Neural cell (in vitro differentiated cells): Measurements from ENCODE around the gene CIC. TPM values are rescaled to one million over a fixed set of nuclear protein-coding genes. Genes with fewer than 3 reads are reported as not detected.
A peak's percentile ranks its signal among the peaks of the same experiment; 100 is the strongest.

Experiments
- H2AFZ ChIP-seq: fragments of 200-600, 300-800 bp; sonication (generic), shearing (Covaris generic); 2 replicates; pipeline ENCODE4 v1.6.0; 2014; ENCODE audit warnings: low read depth, mild to moderate bottlenecking, antibody characterized with exemption, low read length, moderate library complexity
- H3F3A ChIP-seq: fragments of 200-600 bp; shearing (Covaris generic); 2 replicates; pipeline ENCODE4 v1.6.1; 2016; ENCODE audit warnings: mild to moderate bottlenecking, moderate library complexity, mixed read lengths, antibody characterized with exemption, low read length; ENCODE audit not compliant: insufficient read depth, poor library complexity, severe bottlenecking
- H3K27ac ChIP-seq: fragments of 200-600, 300-800 bp; sonication (generic), shearing (Covaris generic); 2 replicates; pipeline ENCODE4 v1.5.1; 2014; ENCODE audit warnings: mild to moderate bottlenecking, low read length, moderate library complexity
- H3K27me3 ChIP-seq: fragments of 300-800, 200-600 bp; sonication (generic), shearing (Covaris generic); 2 replicates; pipeline ENCODE4 v1.6.0; 2014; ENCODE audit warnings: mild to moderate bottlenecking, low read depth, low read length, moderate library complexity; ENCODE audit not compliant: insufficient read depth
- H3K36me3 ChIP-seq: fragments of 300-800, 200-600 bp; sonication (generic), shearing (Covaris generic); 2 replicates; pipeline ENCODE4 v1.5.1; 2014; ENCODE audit warnings: mild to moderate bottlenecking, antibody characterized with exemption, low read length, moderate library complexity; ENCODE audit not compliant: insufficient read depth
- H3K4me2 ChIP-seq: fragments of 300-800, 200-600 bp; sonication (generic), shearing (Covaris generic); 2 replicates; pipeline ENCODE4 v1.6.0; 2014; ENCODE audit warnings: mild to moderate bottlenecking, low read length
- H3K4me3 ChIP-seq: fragments of 300-800, 200-600 bp; sonication (generic), shearing (Covaris generic); 2 replicates; pipeline ENCODE4 v1.5.1; 2014; ENCODE audit warnings: mild to moderate bottlenecking, low read length, moderate library complexity
- H3K79me2 ChIP-seq: fragments of 200-600 bp; shearing (Covaris generic); replicated peaks from 2 replicates; pipeline ENCODE4 v1.6.0; 2014; ENCODE audit warnings: mild to moderate bottlenecking, low read length, moderate library complexity; ENCODE audit not compliant: insufficient read depth
- H3K9ac ChIP-seq: fragments of 300-800, 200-600 bp; sonication (generic), shearing (Covaris generic); 2 replicates; pipeline ENCODE4 v1.6.1; 2016; ENCODE audit warnings: mild to moderate bottlenecking, low read length, mixed read lengths
- H3K9me2 ChIP-seq: fragments of 200-600 bp; shearing (Covaris generic); 2 replicates; pipeline ENCODE4 v1.6.1; 2016; ENCODE audit warnings: mild to moderate bottlenecking, low read length, mixed read lengths; ENCODE audit not compliant: insufficient read depth
- H3K9me3 ChIP-seq: fragments of 200-600, 300-800 bp; sonication (generic), shearing (Covaris generic); 2 replicates; pipeline ENCODE4 v1.6.1; 2016; ENCODE audit warnings: mild to moderate bottlenecking, mixed run types, low read length, moderate library complexity, mixed read lengths
- H4K20me1 ChIP-seq: fragments of 200-600 bp; shearing (Covaris generic); 2 replicates; pipeline ENCODE4 v1.6.1; 2016; ENCODE audit warnings: mild to moderate bottlenecking, mixed run types; ENCODE audit not compliant: insufficient read depth
- EP300 ChIP-seq: fragments of 450-650 bp; conservative IDR thresholded peaks from 2 replicates; pipeline ENCODE4 v1.6.1; 2014; ENCODE audit warnings: antibody characterized with exemption, mild to moderate bottlenecking, moderate library complexity; ENCODE audit not compliant: poor library complexity, severe bottlenecking
- EZH2 ChIP-seq: fragments of 200-600, 300-800 bp; shearing (Covaris generic), sonication (generic); IDR thresholded peaks from 2 replicates; pipeline ENCODE4 v1.6.1; 2014; ENCODE audit warnings: antibody characterized with exemption, low read length, borderline replicate concordance, mild to moderate bottlenecking; ENCODE audit not compliant: insufficient read depth, poor library complexity, severe bottlenecking
- MXI1 ChIP-seq: fragments of 450-650 bp; conservative IDR thresholded peaks from 2 replicates; pipeline ENCODE4 v1.6.1; 2014; ENCODE audit warnings: antibody characterized with exemption, mild to moderate bottlenecking; ENCODE audit not compliant: poor library complexity, severe bottlenecking
- POLR2AphosphoS5 ChIP-seq: IDR thresholded peaks from 2 replicates; pipeline ENCODE4 v1.6.1; 2012
- RAD21 ChIP-seq: fragments of 450-650 bp; conservative IDR thresholded peaks from 2 replicates; pipeline ENCODE4 v1.6.1; 2014; ENCODE audit warnings: antibody characterized with exemption, mild to moderate bottlenecking, moderate library complexity
- SMC3 ChIP-seq: fragments of 450-650 bp; conservative IDR thresholded peaks from 2 replicates; pipeline ENCODE4 v1.6.1; 2014; ENCODE audit warnings: antibody characterized with exemption, mild to moderate bottlenecking, moderate library complexity; ENCODE audit not compliant: poor library complexity
- TAF1 ChIP-seq: IDR thresholded peaks from 2 replicates; pipeline ENCODE4 v1.6.1; 2012; ENCODE audit warnings: low read depth
- polyA plus RNA-seq: library from polyadenylated mRNA; depleted of rRNA; stranded (reverse); fragments of >200 nt; gene quantifications from 2 replicates; pipeline ENCODE4 v1.2.3, GENCODE V29; 2014
- TF ChIP-seq, protein P1 (sequence below): fragments of 450-650 bp; IDR thresholded peaks from 2 replicates; pipeline ENCODE4 v1.5.1; 2014; ENCODE audit warnings: antibody characterized with exemption, mild to moderate bottlenecking, moderate library complexity; ENCODE audit not compliant: poor library complexity, severe bottlenecking
- TF ChIP-seq, protein P2 (sequence below): IDR thresholded peaks from 2 replicates; pipeline ENCODE4 v1.6.1; 2012; ENCODE audit warnings: borderline replicate concordance

Gene CIC
- polyA plus RNA-seq, 1 donor from 2014 or later, result 10.8 TPM

- H3K79me2 ChIP-seq, result peaks cover 17% of the 10 kb centered on the region
- peak overlapping the region; percentile 61 for H3K4me3 ChIP-seq
These were observed 23.8 kb upstream of the CIC start for GRCh38 chr19:42245231-42245630.

GRCh38 chr19:42246143-42246921, 22.7 kb upstream of the CIC start:
- no peaks in the 10 kb centered on the region for H4K20me1 ChIP-seq
- H3K9me2 ChIP-seq, result no peaks in the 10 kb centered on the region
- H2AFZ ChIP-seq, result no peak overlapping the region
- H3K9me3 ChIP-seq, result no peaks in the 10 kb centered on the region
- TF ChIP-seq SMC3 (peak; percentile 14), EZH2 (no peak)
- H3K9ac ChIP-seq, result no peak overlapping the region
- no peaks in the 10 kb centered on the region for H3F3A ChIP-seq
- no peak overlapping the region for H3K4me3 ChIP-seq
- H3K4me2 ChIP-seq, result no peak overlapping the region
- no peaks in the 10 kb centered on the region for H3K36me3 ChIP-seq
- no peak overlapping the region for H3K27ac ChIP-seq
- H3K79me2 ChIP-seq, result peaks cover 6% of the 10 kb centered on the region
- no peaks in the 10 kb centered on the region for H3K27me3 ChIP-seq

More at GRCh38 chr19:42245231-42245630, 23.8 kb upstream of the CIC start:
- Histone ChIP-seq H3K27me3 (no peaks in the 10 kb centered on the region), H3F3A (no peaks in the 10 kb centered on the region), H3K36me3 (no peaks in the 10 kb centered on the region), H3K27ac (no peak overlapping the region), H3K9ac (peak overlapping the region; percentile 16), H2AFZ (no peak overlapping the region), H3K9me2 (no peaks in the 10 kb centered on the region), H4K20me1 (no peaks in the 10 kb centered on the region), H3K4me2 (no peak overlapping the region), H3K9me3 (no peaks in the 10 kb centered on the region)
- no peak for TF ChIP-seq TAF1
- no peak for TF ChIP-seq RAD21

DNA sequence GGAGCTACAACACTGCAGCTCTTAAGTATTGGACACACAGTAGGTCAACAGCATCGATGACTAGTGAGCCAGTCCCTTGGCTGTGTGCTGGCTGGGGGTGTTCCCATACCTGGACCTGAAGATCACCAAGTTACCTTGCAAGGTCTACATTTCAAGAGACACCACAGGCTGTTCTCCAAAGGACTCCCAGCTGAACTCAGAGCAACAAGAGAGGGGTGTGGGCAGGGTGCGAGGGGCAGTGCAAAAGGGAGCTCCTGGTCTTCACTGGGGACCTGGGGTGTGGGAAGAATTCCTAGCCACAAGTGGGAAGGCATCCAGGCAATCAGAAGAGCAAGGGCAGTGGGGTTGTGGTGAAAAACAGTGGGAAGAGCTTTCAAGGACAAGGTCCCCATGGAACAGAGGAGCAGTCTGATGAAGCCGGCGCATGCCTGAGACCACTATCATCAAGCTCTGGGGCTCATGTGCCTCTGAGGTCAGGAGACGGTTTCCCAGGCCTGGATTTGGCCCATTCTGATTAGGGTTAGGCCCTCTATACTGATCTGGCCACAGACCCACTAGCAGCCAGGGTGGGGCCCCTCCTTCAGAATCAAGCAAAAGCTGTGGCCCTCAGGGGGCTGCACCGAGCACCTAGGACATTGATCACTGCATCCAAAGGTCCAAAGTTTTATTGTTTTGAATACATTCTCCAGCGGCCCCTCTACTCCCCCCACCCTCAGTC, 22.0 kb upstream of the CIC start:
- Histone ChIP-seq H3K36me3 (no peaks in the 10 kb centered on the region), H3K27me3 (no peaks in the 10 kb centered on the region), H3F3A (no peaks in the 10 kb centered on the region), H3K9me3 (no peaks in the 10 kb centered on the region), H3K9me2 (no peaks in the 10 kb centered on the region), H3K79me2 (peaks cover 6% of the 10 kb centered on the region), H3K4me2 (no peak overlapping the region), H3K27ac (no peak overlapping the region), H3K9ac (no peak overlapping the region), H4K20me1 (no peaks in the 10 kb centered on the region), H3K4me3 (no peak overlapping the region), H2AFZ (no peak overlapping the region)
- TF ChIP-seq SMC3 (no peak), TAF1 (no peak), POLR2AphosphoS5 (no peak), RAD21 (no peak), EP300 (no peak), MXI1 (no peak)
- TF ChIP-seq, protein P1, sequence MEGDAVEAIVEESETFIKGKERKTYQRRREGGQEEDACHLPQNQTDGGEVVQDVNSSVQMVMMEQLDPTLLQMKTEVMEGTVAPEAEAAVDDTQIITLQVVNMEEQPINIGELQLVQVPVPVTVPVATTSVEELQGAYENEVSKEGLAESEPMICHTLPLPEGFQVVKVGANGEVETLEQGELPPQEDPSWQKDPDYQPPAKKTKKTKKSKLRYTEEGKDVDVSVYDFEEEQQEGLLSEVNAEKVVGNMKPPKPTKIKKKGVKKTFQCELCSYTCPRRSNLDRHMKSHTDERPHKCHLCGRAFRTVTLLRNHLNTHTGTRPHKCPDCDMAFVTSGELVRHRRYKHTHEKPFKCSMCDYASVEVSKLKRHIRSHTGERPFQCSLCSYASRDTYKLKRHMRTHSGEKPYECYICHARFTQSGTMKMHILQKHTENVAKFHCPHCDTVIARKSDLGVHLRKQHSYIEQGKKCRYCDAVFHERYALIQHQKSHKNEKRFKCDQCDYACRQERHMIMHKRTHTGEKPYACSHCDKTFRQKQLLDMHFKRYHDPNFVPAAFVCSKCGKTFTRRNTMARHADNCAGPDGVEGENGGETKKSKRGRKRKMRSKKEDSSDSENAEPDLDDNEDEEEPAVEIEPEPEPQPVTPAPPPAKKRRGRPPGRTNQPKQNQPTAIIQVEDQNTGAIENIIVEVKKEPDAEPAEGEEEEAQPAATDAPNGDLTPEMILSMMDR, result no peak
- TF ChIP-seq, protein P2, sequence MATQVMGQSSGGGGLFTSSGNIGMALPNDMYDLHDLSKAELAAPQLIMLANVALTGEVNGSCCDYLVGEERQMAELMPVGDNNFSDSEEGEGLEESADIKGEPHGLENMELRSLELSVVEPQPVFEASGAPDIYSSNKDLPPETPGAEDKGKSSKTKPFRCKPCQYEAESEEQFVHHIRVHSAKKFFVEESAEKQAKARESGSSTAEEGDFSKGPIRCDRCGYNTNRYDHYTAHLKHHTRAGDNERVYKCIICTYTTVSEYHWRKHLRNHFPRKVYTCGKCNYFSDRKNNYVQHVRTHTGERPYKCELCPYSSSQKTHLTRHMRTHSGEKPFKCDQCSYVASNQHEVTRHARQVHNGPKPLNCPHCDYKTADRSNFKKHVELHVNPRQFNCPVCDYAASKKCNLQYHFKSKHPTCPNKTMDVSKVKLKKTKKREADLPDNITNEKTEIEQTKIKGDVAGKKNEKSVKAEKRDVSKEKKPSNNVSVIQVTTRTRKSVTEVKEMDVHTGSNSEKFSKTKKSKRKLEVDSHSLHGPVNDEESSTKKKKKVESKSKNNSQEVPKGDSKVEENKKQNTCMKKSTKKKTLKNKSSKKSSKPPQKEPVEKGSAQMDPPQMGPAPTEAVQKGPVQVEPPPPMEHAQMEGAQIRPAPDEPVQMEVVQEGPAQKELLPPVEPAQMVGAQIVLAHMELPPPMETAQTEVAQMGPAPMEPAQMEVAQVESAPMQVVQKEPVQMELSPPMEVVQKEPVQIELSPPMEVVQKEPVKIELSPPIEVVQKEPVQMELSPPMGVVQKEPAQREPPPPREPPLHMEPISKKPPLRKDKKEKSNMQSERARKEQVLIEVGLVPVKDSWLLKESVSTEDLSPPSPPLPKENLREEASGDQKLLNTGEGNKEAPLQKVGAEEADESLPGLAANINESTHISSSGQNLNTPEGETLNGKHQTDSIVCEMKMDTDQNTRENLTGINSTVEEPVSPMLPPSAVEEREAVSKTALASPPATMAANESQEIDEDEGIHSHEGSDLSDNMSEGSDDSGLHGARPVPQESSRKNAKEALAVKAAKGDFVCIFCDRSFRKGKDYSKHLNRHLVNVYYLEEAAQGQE, result no peak
